OCI-LY7 (cell line): ENCODE data around the gene MLPH. TPM values are rescaled to one million over a fixed set of nuclear protein-coding genes. Genes with fewer than 3 reads are reported as not detected.

ENCODE experiments used
- BruUV-seq: library from RNA; stranded (reverse); fragments of 400-500 nt; replicated peaks from 2 replicates; lab custom pipeline; 2021; lab: Mats Ljungman, UMichigan
- CTCF ChIA-PET: fragments of 300-600 bp; sonication (Branson Sonifier 250); formaldehyde crosslinking; loops from one replicate; lab custom pipeline; 2022; ENCODE audit warnings: antibody characterized with exemption; ENCODE audit not compliant: unreplicated experiment; lab: Charles Lee
- POLR2A ChIA-PET: fragments of 300-600 bp; sonication (Branson Sonifier 250); formaldehyde crosslinking; loops from one replicate; lab custom pipeline; 2022; ENCODE audit warnings: antibody characterized with exemption; lab: Charles Lee
- DNase-seq: peaks from one replicate; pipeline ENCODE4 v3.0.0-alpha.2; 2015; ENCODE audit warnings: low spot score
- H2AFZ ChIP-seq: fragments of 200-600 bp; sonication (generic), shearing (Covaris generic); 2 replicates; pipeline ENCODE4 v1.6.1; 2014; ENCODE audit warnings: mild to moderate bottlenecking, antibody characterized with exemption, low read length, moderate library complexity
- H3K27ac ChIP-seq: fragments of 200-600 bp; sonication (generic); 2 replicates; pipeline ENCODE4 v1.5.1; 2014; ENCODE audit warnings: mixed run types, low read depth, mild to moderate bottlenecking, moderate library complexity, low read length, inconsistent platforms; ENCODE audit not compliant: poor library complexity, severe bottlenecking
- H3K36me3 ChIP-seq: fragments of 200-600 bp; sonication (generic); 2 replicates; pipeline ENCODE4 v1.6.1; 2014; ENCODE audit warnings: mild to moderate bottlenecking, antibody characterized with exemption, low read length, moderate library complexity, mixed read lengths; ENCODE audit not compliant: insufficient read depth
- H3K4me1 ChIP-seq: fragments of 200-600 bp; sonication (generic); 2 replicates; pipeline ENCODE4 v1.5.1; 2014; ENCODE audit warnings: mild to moderate bottlenecking, low read length; ENCODE audit not compliant: insufficient read depth, poor library complexity, severe bottlenecking
- H3K4me2 ChIP-seq: fragments of 200-600 bp; sonication (generic); 2 replicates; pipeline ENCODE4 v1.6.1; 2014; ENCODE audit warnings: mild to moderate bottlenecking, low read length
- H3K4me3 ChIP-seq: fragments of 200-600 bp; sonication (generic); 2 replicates; pipeline ENCODE4 v1.5.1; 2014; ENCODE audit warnings: mild to moderate bottlenecking, low read depth, low read length; ENCODE audit not compliant: poor library complexity, severe bottlenecking
- H3K79me2 ChIP-seq: fragments of 200-600 bp; sonication (generic); 2 replicates; pipeline ENCODE4 v1.6.1; 2016; ENCODE audit warnings: low read depth, mild to moderate bottlenecking, low read length, moderate library complexity, mixed read lengths; ENCODE audit not compliant: insufficient read depth
- H3K9me2 ChIP-seq: fragments of 200-600 bp; sonication (generic); 2 replicates; pipeline ENCODE4 v1.6.1; 2016; ENCODE audit warnings: mild to moderate bottlenecking, low read length, mixed read lengths; ENCODE audit not compliant: insufficient read depth
- H3K9me3 ChIP-seq: fragments of 200-600 bp; sonication (generic); 2 replicates; pipeline ENCODE4 v1.6.1; 2014; ENCODE audit warnings: mild to moderate bottlenecking, mixed run types, low read length, mixed read lengths
- H4K20me1 ChIP-seq: fragments of 200-600 bp; sonication (generic); 2 replicates; pipeline ENCODE4 v1.6.1; 2014; ENCODE audit warnings: mild to moderate bottlenecking, antibody characterized with exemption, low read length, moderate library complexity, mixed read lengths; ENCODE audit not compliant: insufficient read depth
- EZH2phosphoT487 ChIP-seq: fragments of 200-600 bp; sonication (generic); IDR thresholded peaks from 2 replicates; pipeline ENCODE4 v1.6.1; 2018; ENCODE audit warnings: low read depth, borderline replicate concordance, mild to moderate bottlenecking, mixed run types, antibody characterized with exemption, low read length, moderate library complexity, mixed read lengths
- intact Hi-C: fragments of 100-400 bp; cut with micrococcal nuclease; formaldehyde crosslinking; loops from one replicate; pipeline ENCODE4 v1.10.0; 2022; ENCODE audit not compliant: unreplicated experiment
- total RNA-seq, 2 experiments: library from RNA; depleted of rRNA in 1 of 2; stranded (reverse); fragments of >200 nt in 1 of 2; shearing (Covaris generic) in 1 of 2; gene quantifications; 2 replicates each; pipeline ENCODE4 v1.2.3, GENCODE V29; 2014 to 2022
- TF ChIP-seq, protein P1 (sequence below): fragments of 200-600 bp; sonication (generic); conservative IDR thresholded peaks from 2 replicates; pipeline ENCODE4 v1.5.1; 2014; ENCODE audit warnings: mild to moderate bottlenecking, antibody characterized with exemption, low read length, moderate library complexity, mixed read lengths

MLPH gene
- total RNA-seq, 2 experiments from 2014 or later, result not detected

DNA sequence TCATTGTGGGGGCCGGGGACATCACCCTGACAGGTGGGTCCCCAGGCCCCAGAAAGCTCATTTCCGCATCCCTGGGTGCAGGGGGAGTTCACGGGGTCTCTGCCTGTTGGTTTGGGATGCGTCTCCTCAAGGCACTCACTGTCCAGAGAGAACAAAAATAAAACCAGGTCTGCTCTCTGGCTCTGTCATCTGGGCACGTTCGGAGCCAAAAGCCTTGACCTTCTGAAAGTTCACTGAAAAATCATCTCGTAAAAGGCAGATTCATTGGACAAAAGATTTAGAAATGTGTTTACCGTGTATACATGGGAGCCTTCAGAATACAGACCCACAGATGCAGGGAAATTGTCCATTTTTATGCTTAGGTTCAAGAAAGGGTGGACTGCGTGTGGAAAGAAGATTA, 26.6 kb downstream of the MLPH start:
- intact Hi-C loops, result loop anchor here (2.0 kb wide), 2 partner anchors 231 to 319 kb away; no protein-coding TSS in a partner anchor
- Histone ChIP-seq H2AFZ (no peak overlapping the region), H3K4me3 (no peak overlapping the region), H3K9me2 (no peaks in the 10 kb centered on the region), H3K27ac (no peak overlapping the region), H3K4me1 (peaks cover 33% of the 10 kb centered on the region), H3K36me3 (no peaks in the 10 kb centered on the region), H3K4me2 (no peak overlapping the region), H3K9me3 (no peaks in the 10 kb centered on the region), H3K79me2 (no peaks in the 10 kb centered on the region), H4K20me1 (no peaks in the 10 kb centered on the region)
- CTCF ChIA-PET, result interaction anchor here (2.5 kb wide), 1 partner anchor 58 kb away, joined by 36 read pairs; no protein-coding TSS in a partner anchor
- POLR2A ChIA-PET, result no interaction called here
- no TSS peak for BruUV-seq
- DNase-seq, result no peak
- TF ChIP-seq, protein P1, sequence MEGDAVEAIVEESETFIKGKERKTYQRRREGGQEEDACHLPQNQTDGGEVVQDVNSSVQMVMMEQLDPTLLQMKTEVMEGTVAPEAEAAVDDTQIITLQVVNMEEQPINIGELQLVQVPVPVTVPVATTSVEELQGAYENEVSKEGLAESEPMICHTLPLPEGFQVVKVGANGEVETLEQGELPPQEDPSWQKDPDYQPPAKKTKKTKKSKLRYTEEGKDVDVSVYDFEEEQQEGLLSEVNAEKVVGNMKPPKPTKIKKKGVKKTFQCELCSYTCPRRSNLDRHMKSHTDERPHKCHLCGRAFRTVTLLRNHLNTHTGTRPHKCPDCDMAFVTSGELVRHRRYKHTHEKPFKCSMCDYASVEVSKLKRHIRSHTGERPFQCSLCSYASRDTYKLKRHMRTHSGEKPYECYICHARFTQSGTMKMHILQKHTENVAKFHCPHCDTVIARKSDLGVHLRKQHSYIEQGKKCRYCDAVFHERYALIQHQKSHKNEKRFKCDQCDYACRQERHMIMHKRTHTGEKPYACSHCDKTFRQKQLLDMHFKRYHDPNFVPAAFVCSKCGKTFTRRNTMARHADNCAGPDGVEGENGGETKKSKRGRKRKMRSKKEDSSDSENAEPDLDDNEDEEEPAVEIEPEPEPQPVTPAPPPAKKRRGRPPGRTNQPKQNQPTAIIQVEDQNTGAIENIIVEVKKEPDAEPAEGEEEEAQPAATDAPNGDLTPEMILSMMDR, result no peak

DNA sequence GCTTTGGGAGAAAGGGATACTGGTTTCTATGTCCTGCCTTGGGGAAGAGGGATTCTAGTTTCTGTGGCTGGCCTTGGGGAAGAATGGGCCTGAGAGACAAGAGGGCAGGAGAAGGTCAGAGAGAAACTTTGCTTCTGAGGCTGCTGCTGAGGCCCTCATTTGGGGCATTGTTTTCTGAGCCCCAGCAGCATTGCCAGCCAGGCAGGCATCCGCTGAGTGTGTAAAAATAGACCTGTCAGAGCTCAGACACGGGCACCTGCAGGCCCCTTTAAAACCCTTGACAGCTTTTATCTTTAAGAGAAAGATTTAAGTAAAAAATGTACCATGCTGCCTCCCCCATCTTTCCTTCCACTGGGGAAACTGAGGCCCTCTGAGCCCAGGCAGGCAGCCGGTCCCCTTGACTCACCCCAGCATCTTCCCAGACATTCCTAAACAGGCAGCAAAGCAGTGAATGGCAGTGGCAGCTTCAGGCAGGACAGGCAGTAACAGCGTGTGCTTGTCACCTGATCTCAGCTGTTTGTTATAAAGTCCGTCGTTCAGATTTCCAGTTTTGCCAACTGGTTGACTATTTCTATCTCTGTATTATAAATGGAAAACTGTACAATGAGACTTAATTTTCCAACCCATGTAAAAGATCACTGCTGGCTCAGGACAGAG, 27.6 kb downstream of the MLPH start:
- Histone ChIP-seq H3K9me2 (no peaks in the 10 kb centered on the region), H3K4me2 (peak overlapping the region; percentile 60), H3K9me3 (no peaks in the 10 kb centered on the region), H4K20me1 (no peaks in the 10 kb centered on the region), H3K4me3 (no peak overlapping the region), H3K79me2 (no peaks in the 10 kb centered on the region), H3K36me3 (no peaks in the 10 kb centered on the region), H2AFZ (peak overlapping the region; percentile 15; the same call in 1 of the 2 replicates), H3K4me1 (peaks cover 33% of the 10 kb centered on the region), H3K27ac (peak overlapping the region; percentile 48)
- POLR2A ChIA-PET, result interaction anchor here (1.2 kb wide), 1 partner anchor 18 kb away, joined by 5 read pairs; no protein-coding TSS in a partner anchor
- no peak for TF ChIP-seq EZH2phosphoT487
- TF ChIP-seq, protein P1, result no peak
- intact Hi-C loops, result no loop called here
- BruUV-seq, result no TSS peak
- DNase-seq, result peak; percentile 68
- CTCF ChIA-PET, result interaction anchor here (0.5 kb wide), 1 partner anchor 31 kb away, joined by 3 read pairs; no protein-coding TSS in a partner anchor

DNA sequence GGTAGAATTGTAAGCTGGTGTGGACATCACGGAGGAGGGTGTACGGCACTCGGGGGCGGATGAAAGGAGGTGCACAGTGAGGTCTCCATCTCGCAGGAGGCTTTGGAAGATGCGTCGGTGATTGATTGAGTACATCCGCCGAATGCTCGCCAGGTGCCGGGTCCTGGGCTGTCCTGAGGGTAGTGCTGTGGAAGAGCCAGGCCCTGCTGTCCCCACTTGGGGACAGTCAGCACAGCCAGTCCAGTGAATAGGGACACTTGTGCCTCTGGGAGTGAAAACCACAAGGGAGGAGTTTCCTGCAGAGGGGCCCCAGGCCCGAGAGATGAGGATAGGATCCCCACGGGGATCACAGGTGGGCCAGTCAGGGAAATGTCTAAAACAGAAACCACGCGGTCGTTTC, 28.1 kb downstream of the MLPH start:
- no peak overlapping the region for H2AFZ ChIP-seq
- TF ChIP-seq, protein P1, result no peak
- CTCF ChIA-PET, result interaction anchor here (0.5 kb wide), 1 partner anchor 30 kb away, joined by 3 read pairs; no protein-coding TSS in a partner anchor
- H3K79me2 ChIP-seq, result no peaks in the 10 kb centered on the region
- intact Hi-C loops, result no loop called here
- no peaks in the 10 kb centered on the region for H4K20me1 ChIP-seq
- peaks cover 33% of the 10 kb centered on the region for H3K4me1 ChIP-seq
- BruUV-seq, result no TSS peak
- DNase-seq, result no peak
- H3K4me2 ChIP-seq, result peak overlapping the region; percentile 60
- H3K9me2 ChIP-seq, result no peaks in the 10 kb centered on the region
- POLR2A ChIA-PET, result interaction anchor here (1.2 kb wide), 1 partner anchor 17 kb away, joined by 5 read pairs; no protein-coding TSS in a partner anchor
- no peak overlapping the region for H3K4me3 ChIP-seq
- no peaks in the 10 kb centered on the region for H3K9me3 ChIP-seq
- no peak overlapping the region for H3K27ac ChIP-seq
- H3K36me3 ChIP-seq, result no peaks in the 10 kb centered on the region
